T47D (cell line): ENCODE measurements around the gene WAPL.

Source experiments
- DNase-seq, 2 experiments: peaks; one replicate each; pipeline versions ENCODE4 v3.0.0 to v3.0.0-alpha.2; 2011 to 2012; ENCODE audit warnings: low read depth in 1 of 2, low spot score in 1 of 2
- JUND ChIP-seq: IDR thresholded peaks from 2 replicates; pipeline ENCODE4 v1.6.1; 2012; ENCODE audit warnings: low read depth
- in situ Hi-C: cut with HindIII; loops from 2 replicates; pipeline ENCODE4 v1.10.0; 2016; ENCODE audit warnings: low sequenced_read_pairs, low pct_unique_long_range_greater_than_20kb

Gene WAPL

DNA sequence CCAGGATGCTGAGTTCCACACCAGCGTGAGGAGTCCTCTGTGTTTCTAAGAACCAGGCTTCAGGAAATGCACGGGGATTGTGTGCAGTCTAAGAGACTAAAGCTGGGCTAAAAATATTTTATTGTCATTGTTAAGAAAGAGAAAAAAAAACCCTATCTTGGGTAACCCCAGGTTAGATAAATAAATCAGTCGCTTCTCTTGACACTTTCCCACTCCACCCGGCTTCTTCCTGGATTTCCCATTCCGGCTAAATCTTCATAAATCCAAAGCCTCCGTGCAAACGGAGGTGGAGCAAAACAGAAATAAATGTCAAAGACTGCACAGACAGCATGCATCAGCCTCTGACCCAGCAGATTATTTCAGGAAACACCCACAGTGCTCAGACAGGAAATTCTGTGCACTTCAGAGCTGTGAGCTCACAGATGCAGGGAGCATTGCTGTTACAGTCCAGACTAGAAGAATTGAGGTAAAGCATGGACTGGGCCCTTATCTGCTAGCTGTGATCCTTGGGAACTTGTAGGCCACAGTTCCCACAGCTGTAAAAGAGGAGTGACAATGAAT lies 110.2 kb downstream of the WAPL start:
- in situ Hi-C loops: no loop called here
- no peak for TF ChIP-seq JUND
- DNase-seq: no peak

DNA sequence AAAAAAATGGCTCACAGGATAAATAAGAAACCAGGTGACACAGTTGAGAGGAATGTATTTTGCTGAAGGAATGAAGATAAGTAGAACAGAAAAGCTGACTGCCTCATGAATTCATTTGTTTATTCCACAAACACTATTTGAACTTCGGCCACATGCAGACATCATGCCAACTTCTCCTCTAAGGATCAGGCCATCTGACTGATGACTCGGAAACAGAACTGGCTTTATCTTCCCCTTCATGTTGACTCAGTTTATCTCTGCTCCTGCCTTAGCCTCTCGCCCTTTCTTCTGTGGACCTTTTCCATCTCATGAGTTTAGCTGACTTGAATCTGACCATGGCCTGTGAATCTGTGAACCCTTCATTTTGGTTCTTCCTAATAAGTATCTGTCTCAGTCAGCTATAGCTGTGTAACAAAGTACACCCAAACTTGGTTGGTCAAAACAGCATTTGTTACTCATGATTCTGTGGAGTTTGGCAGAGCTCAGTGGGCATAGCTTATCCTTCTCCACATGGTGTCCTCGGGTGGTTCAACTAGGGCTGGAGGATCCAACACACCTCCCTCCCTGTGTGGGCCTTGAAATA lies 111.0 kb downstream of the WAPL start:
- in situ Hi-C loops: no loop called here
- DNase-seq: no peak
- no peak for TF ChIP-seq JUND

DNA sequence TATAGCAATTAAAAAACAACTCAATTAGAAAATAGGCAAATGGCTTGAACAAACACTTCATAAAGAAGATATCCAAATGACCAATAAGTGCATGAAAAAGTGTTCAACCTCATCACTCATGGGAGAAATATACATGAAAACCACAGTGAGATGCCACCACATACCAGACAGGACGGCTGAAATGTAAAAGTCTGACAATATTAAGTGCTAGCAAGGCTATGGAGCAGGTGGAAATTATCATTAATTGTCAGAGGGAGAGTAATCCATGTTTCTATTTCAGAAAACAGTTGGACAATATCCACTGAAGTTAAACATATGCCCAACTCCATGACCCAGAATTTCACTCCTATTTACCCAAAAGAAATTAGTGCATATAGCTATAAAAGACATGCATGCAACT lies 112.4 kb downstream of the WAPL start:
- no peak for TF ChIP-seq JUND

GRCh38 chr10:86403183-86403797 lies 118.3 kb downstream of the WAPL start:
- TF ChIP-seq JUND: no peak
- in situ Hi-C loops: no loop called here
- DNase-seq: peak in 1 of 2 experiments; percentile 46

More for the DNA sequence above, 112.4 kb downstream of the WAPL start:
- DNase-seq: no peak
- in situ Hi-C loops: no loop called here

- TF ChIP-seq JUND: no peak
- DNase-seq: no peak
- in situ Hi-C loops: no loop called here
Measured at GRCh38 chr10:86402283-86402941, 119.2 kb downstream of the WAPL start.

- in situ Hi-C loops: no loop called here
- DNase-seq: no peak
- no peak for TF ChIP-seq JUND
Measured at GRCh38 chr10:86401588-86402282, 119.9 kb downstream of the WAPL start.

- DNase-seq: peak; percentile 72 to 76
- TF ChIP-seq JUND: no peak
- in situ Hi-C loops: no loop called here
Measured at GRCh38 chr10:86400705-86401587, 120.6 kb downstream of the WAPL start.

- TF ChIP-seq JUND: no peak
- DNase-seq: peak; percentile 96 to 98
- in situ Hi-C loops: no loop called here
Measured at GRCh38 chr10:86399879-86400704, 121.5 kb downstream of the WAPL start.

DNA sequence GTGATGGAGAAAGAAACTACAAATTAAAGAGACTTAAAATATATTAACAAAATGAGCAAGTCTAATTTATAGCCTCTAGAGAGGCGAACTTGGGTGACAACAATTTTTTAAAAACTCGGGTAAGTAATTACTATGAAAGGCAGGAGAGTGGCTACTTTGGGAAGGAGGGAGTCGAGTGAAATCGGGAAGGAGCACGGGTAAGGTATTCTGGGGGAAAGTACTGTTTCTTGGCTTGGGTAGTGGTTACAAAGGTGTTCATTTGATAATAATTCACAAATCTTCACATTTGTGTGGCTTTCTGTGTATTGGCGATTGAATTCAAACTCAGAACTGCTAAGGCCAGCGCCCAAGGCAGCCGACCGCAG lies 122.1 kb downstream of the WAPL start:
- in situ Hi-C loops: no loop called here
- no peak for TF ChIP-seq JUND
- no peak for DNase-seq

GRCh38 chr10:86397120-86397519 lies 124.5 kb downstream of the WAPL start:
- DNase-seq: no peak
- no peak for TF ChIP-seq JUND
- in situ Hi-C loops: no loop called here

GRCh38 chr10:86393862-86394455 lies 127.6 kb downstream of the WAPL start:
- TF ChIP-seq JUND: no peak
- no peak for DNase-seq
- in situ Hi-C loops: no loop called here
